ENCODE measurements around the gene ASNSD1. TPM values are rescaled to one million over a fixed set of nuclear protein-coding genes. Genes with fewer than 3 reads are reported as not detected.

The ASNSD1 gene
- total and polyA plus RNA-seq, 2 of the 13 experiments (the other 11 are each of a cell fraction or from before 2014, with no cell fraction given): 35.1 to 96.6 TPM

DNA sequence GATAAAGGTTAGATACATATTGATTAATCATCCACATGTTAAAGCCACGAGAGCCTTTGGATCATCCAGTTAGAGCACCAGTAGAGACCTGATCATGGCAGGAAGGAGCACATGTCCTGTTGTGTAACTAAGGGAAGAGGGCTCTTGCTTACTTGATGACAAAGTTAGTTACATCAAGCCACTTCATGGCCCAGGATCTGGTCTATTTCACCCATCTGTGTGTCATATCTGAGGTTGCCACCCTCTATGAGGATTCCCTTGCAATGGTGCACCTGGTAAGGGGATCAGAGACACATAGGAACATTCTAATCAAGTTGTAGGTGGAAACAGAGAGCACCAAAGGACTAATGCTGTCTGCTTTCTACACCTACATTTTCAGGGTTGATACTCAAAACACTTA lies 19.9 kb downstream of the ASNSD1 start (continued):
- TF ChIP-seq KDM4B (CRISPR knock-in tag; IDR thresholded peaks at IDR 0.05) (no peak), PHF20 (CRISPR knock-in tag; IDR thresholded peaks at IDR 0.05) (no peak), SMARCC2 (IDR thresholded peaks at IDR 0.05) (no peak), PRMT3 (CRISPR knock-in tag; IDR thresholded peaks at IDR 0.05; ENCODE audit: borderline replicate concordance, low read depth) (no peak), DNMT3B (CRISPR knock-in tag; conservative IDR thresholded peaks at IDR 0.05) (no peak)
- TF ChIP-seq, protein P1, sequence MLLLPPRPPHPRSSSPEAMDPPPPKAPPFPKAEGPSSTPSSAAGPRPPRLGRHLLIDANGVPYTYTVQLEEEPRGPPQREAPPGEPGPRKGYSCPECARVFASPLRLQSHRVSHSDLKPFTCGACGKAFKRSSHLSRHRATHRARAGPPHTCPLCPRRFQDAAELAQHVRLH (CRISPR knock-in tag; IDR thresholded peaks at IDR 0.05; ENCODE audit: borderline replicate concordance, low read depth): no peak
- TF ChIP-seq, protein P2, sequence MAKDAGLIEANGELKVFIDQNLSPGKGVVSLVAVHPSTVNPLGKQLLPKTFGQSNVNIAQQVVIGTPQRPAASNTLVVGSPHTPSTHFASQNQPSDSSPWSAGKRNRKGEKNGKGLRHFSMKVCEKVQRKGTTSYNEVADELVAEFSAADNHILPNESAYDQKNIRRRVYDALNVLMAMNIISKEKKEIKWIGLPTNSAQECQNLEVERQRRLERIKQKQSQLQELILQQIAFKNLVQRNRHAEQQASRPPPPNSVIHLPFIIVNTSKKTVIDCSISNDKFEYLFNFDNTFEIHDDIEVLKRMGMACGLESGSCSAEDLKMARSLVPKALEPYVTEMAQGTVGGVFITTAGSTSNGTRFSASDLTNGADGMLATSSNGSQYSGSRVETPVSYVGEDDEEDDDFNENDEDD (CRISPR knock-in tag; IDR thresholded peaks at IDR 0.05; ENCODE audit: borderline replicate concordance): no peak

DNA sequence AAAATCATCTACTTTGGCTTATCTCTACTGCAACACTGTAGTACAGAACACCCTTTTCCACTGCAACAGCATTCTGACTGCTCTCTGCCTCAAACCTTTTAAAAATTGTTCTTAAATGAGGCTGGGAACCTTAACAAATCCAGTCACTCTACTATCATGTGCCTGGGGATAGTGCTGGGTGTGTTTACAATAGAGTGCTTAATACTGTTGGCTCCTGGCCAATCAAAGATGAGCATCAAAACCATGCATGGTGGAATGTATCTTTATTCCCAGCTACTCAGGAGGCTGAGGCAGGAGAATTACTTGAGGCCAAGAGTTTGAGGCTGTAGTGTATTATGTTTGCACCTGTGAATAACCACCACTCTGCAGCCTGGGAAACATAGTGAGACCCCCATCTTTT lies 20.6 kb downstream of the ASNSD1 start:
- H3K9ac ChIP-seq (ENCODE audit: insufficient read depth, low read depth, low read length): no peak overlapping the region
- CTCF ChIA-PET (ENCODE audit: low intra/inter-chr PET ratio, low total read pairs): no interaction called here
- POLR2A ChIA-PET: no interaction called here
- no peaks in the 10 kb centered on the region for H3K79me2 ChIP-seq (ENCODE audit: insufficient read depth, low read length)
- no peak overlapping the region for H2AFZ ChIP-seq (ENCODE audit: low read length)
- no peak for ATAC-seq
- peaks cover 7% of the 10 kb centered on the region; the same call in 1 of the 2 replicates for H3K9me3 ChIP-seq (ENCODE audit: low read length)
- no peak overlapping the region for H3K4me2 ChIP-seq (ENCODE audit: low read depth, low read length)
- in situ Hi-C loops (cut with HindIII; ENCODE audit: extremely low pct_ligation_motif_present, low pct_unique_long_range_greater_than_20kb): no loop called here
- H3K36me3 ChIP-seq (replicated peaks in 1 of 2; ENCODE audit: control insufficient read depth in 1 of 2, insufficient read depth in 2 of 2, low read length in 2 of 2): no peaks in the 10 kb centered on the region; a peak in 1 of 5 replicates
- no peak overlapping the region for H3K27ac ChIP-seq (ENCODE audit: extremely low read length, insufficient read depth, low read length)
- no TSS peak for BruUV-seq (replicated peaks)
- no peaks in the 10 kb centered on the region for H3K27me3 ChIP-seq (ENCODE audit: control insufficient read depth in 1 of 2, insufficient read depth in 2 of 2, low read length in 2 of 2)
- H4K20me1 ChIP-seq (ENCODE audit: insufficient read depth, low read length): no peaks in the 10 kb centered on the region
- no peaks in the 10 kb centered on the region for H3K4me1 ChIP-seq (ENCODE audit: insufficient read depth, low read length)
- no peak for DNase-seq (ENCODE audit: low spot score)
- no peak overlapping the region for H3K4me3 ChIP-seq (replicated peaks in 1 of 3; ENCODE audit: insufficient read depth in 1 of 3, low read depth in 2 of 3, low read length in 3 of 3)
- FAIRE-seq: no peak
- intact Hi-C loops (cut with micrococcal nuclease; ENCODE audit: unreplicated experiment): no loop called here
- no peak for TF ChIP-seq HHEX (CRISPR knock-in tag; IDR thresholded peaks at IDR 0.05)
- TF ChIP-seq AKAP8 (CRISPR knock-in tag; IDR thresholded peaks at IDR 0.05): no peak
- no peak for TF ChIP-seq DNMT1 (CRISPR knock-in tag; IDR thresholded peaks at IDR 0.05)
- TF ChIP-seq JUNB (CRISPR knock-in tag; IDR thresholded peaks at IDR 0.05; ENCODE audit: borderline replicate concordance): no peak
- no peak for TF ChIP-seq FOXA1 (IDR thresholded peaks at IDR 0.05)
- no peak for TF ChIP-seq FOXA1 (CRISPR knock-in tag; IDR thresholded peaks at IDR 0.05)
- no peak for TF ChIP-seq KDM2A (CRISPR knock-in tag; IDR thresholded peaks at IDR 0.05; ENCODE audit: borderline replicate concordance, low read depth)
- TF ChIP-seq RNF2 (conservative IDR thresholded peaks at IDR 0.05; ENCODE audit: low read depth): no peak
- TF ChIP-seq SALL2 (CRISPR knock-in tag; IDR thresholded peaks at IDR 0.05): no peak
- TF ChIP-seq, protein P3, sequence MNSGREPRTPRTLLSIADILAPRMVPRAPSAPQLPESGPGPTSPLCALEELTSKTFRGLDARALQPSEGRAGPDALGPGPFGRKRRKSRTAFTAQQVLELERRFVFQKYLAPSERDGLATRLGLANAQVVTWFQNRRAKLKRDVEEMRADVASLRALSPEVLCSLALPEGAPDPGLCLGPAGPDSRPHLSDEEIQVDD (CRISPR knock-in tag; IDR thresholded peaks at IDR 0.05; ENCODE audit: borderline replicate concordance): no peak
- no peak for TF ChIP-seq MZF1 (CRISPR knock-in tag; IDR thresholded peaks at IDR 0.05; ENCODE audit: borderline replicate concordance)
- no peak for TF ChIP-seq SOX5 (CRISPR knock-in tag; IDR thresholded peaks at IDR 0.05; ENCODE audit: borderline replicate concordance)
- no peak for TF ChIP-seq NR2F2 (IDR thresholded peaks at IDR 0.05; ENCODE audit: borderline replicate concordance, low read depth)
- TF ChIP-seq, protein P4, sequence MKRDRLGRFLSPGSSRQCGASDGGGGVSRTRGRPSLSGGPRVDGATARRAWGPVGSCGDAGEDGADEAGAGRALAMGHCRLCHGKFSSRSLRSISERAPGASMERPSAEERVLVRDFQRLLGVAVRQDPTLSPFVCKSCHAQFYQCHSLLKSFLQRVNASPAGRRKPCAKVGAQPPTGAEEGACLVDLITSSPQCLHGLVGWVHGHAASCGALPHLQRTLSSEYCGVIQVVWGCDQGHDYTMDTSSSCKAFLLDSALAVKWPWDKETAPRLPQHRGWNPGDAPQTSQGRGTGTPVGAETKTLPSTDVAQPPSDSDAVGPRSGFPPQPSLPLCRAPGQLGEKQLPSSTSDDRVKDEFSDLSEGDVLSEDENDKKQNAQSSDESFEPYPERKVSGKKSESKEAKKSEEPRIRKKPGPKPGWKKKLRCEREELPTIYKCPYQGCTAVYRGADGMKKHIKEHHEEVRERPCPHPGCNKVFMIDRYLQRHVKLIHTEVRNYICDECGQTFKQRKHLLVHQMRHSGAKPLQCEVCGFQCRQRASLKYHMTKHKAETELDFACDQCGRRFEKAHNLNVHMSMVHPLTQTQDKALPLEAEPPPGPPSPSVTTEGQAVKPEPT (CRISPR knock-in tag; IDR thresholded peaks at IDR 0.05; ENCODE audit: low read depth): no peak

Measured in HepG2 (cell line).